Psoas muscle (tissue), 8 donors: ENCODE data around the gene FSD1L. TPM values are rescaled to one million over a fixed set of nuclear protein-coding genes. Genes with fewer than 3 reads are reported as not detected.

Experiments
- ATAC-seq, 4 donors: fragments of 200-7000 bp; cut with Tn5 transposase; one replicate each; pipeline ENCODE4 v1.9.1; 2020; ENCODE audit warnings: moderate library complexity in 3 of 4, mild to moderate bottlenecking in 2 of 4
- DNase-seq, 2 donors: peaks; one replicate each; pipeline ENCODE4 v3.0.0-alpha.2; 2020
- H3K27ac ChIP-seq: fragments of 200-600 bp; one replicate; pipeline ENCODE4 v1.8.0; 2022
- H3K27me3 ChIP-seq, 3 donors: fragments of 200-600 bp in 1 of 3; one replicate each; pipeline versions ENCODE4 v1.6.1 to v1.8.0; 2013 to 2022; ENCODE audit warnings: low read length in 2 of 3, mild to moderate bottlenecking in 2 of 3, moderate library complexity in 1 of 3; ENCODE audit not compliant: insufficient read depth in 3 of 3
- H3K36me3 ChIP-seq, 2 donors: fragments of 200-600 bp in 1 of 2; one replicate each; pipeline versions ENCODE4 v1.6.1 to v1.8.0; 2013 to 2022; ENCODE audit warnings: low read depth in 1 of 2, mild to moderate bottlenecking in 1 of 2, moderate library complexity in 1 of 2; ENCODE audit not compliant: insufficient read depth in 1 of 2
- H3K4me1 ChIP-seq: fragments of 200-600 bp; one replicate; pipeline ENCODE4 v1.8.0; 2022
- H3K4me3 ChIP-seq: fragments of 200-600 bp; one replicate; pipeline ENCODE4 v1.8.0; 2022; ENCODE audit warnings: mild to moderate bottlenecking
- H3K9me3 ChIP-seq: fragments of 200-600 bp; one replicate; pipeline ENCODE4 v1.8.0; 2022
- CTCF ChIP-seq: fragments of 200-600 bp; IDR thresholded peaks from one replicate; pipeline ENCODE4 v1.8.0; 2022; ENCODE audit warnings: antibody characterized with exemption
- WGBS, 3 donors: extraction: QIAGEN DNeasy Blood & Tissue Kit; methylation state at CpG; one replicate each; pipeline versions ENCODE4 v1.1.6 to v1.1.7; 2013; 5-methylcytosine and 5-hydroxymethylcytosine counted together
- intact Hi-C, 2 donors: fragments of 100-400 bp; cut with DNase I; formaldehyde crosslinking; loops; one replicate each; pipeline versions ENCODE4 v1.11.0 to v1.14.2; 2022
- polyA plus RNA-seq, 3 donors: library from polyadenylated mRNA; stranded (reverse); fragments of 200-250 nt; gene quantifications; one replicate each; pipeline ENCODE4 v1.2.3, GENCODE V29; 2013
- total RNA-seq, 4 donors: library from RNA; stranded (reverse); fragmentation: NEBNext Ultra II Directional in 2 of 4; extraction: Animal tissue kit (Norgen Biotek cat#: 25700) in 2 of 4; gene quantifications; one replicate each; pipeline versions ENCODE4 v1.2.1 to v1.2.4, GENCODE V29; 2021 to 2023
- donor health status: healthy with polysubstance abuse.
- donor health status: DM: no; HTN: no; CAD: no; lungs with moderate emphysema.
- donor health status: Bipolar disorder and iron deficiency.
- donor health status: healthy.
- donor health status: DM: yes; HTN: yes; CAD: no.
- donor health status: DM: no; HTN: no; CAD: no.
- donor health status: DM: no; HTN: no; CAD: no.
- donor health status: DM: yes; HTN: yes; CAD: no.

FSD1L gene
- total and polyA plus RNA-seq, 7 donors: 5.0 to 28.6 (median 17.0) TPM

- no peak overlapping the region for H3K4me3 ChIP-seq
- H3K27ac ChIP-seq: no peak overlapping the region
- ATAC-seq (no peak), DNase-seq (no peak)
- TF ChIP-seq CTCF: no peak
- WGBS, 3 donors: 95 to 100% (median 97%) methylated on average over 3 of the region's 3 CpGs
- peaks cover 0 to 26% of the 10 kb centered on the region in 2 donors for H3K36me3 ChIP-seq
- H3K9me3 ChIP-seq: no peaks in the 10 kb centered on the region
- no peaks in the 10 kb centered on the region for H3K4me1 ChIP-seq
- no peaks in the 10 kb centered on the region for H3K27me3 ChIP-seq
- intact Hi-C loops: no loop called here
Measured at GRCh38 chr9:105535920-105536668, 88.3 kb downstream of the FSD1L start.

- H3K36me3 ChIP-seq: peaks cover 0 to 20% of the 10 kb centered on the region in 2 donors
- H3K9me3 ChIP-seq: no peaks in the 10 kb centered on the region
- intact Hi-C loops: no loop called here
Measured at GRCh38 chr9:105539452-105539851, 91.6 kb downstream of the FSD1L start.

GRCh38 chr9:105541838-105542237, 94.0 kb downstream of the FSD1L start:
- Histone ChIP-seq H3K27ac (no peak overlapping the region), H3K27me3 (no peaks in the 10 kb centered on the region), H3K9me3 (no peaks in the 10 kb centered on the region), H3K4me3 (no peak overlapping the region), H3K4me1 (no peaks in the 10 kb centered on the region), H3K36me3 (peaks cover 0 to 13% of the 10 kb centered on the region in 2 donors)
- ATAC-seq (no peak), DNase-seq (no peak)
- WGBS, 3 donors: 96 to 100% (median 98%) methylated on average over 3 of the region's 3 CpGs
- no peak for TF ChIP-seq CTCF
- intact Hi-C loops: no loop called here

More at GRCh38 chr9:105539452-105539851, 91.6 kb downstream of the FSD1L start:
- Histone ChIP-seq H3K27ac (no peak overlapping the region), H3K4me3 (no peak overlapping the region), H3K4me1 (no peaks in the 10 kb centered on the region), H3K27me3 (no peaks in the 10 kb centered on the region)
- ATAC-seq (no peak), DNase-seq (no peak)
- 96 to 100% (median 97%) methylated on average over 1 of the region's 1 CpG for WGBS, 3 donors
- no peak for TF ChIP-seq CTCF

- ATAC-seq (no peak), DNase-seq (no peak)
- intact Hi-C loops: no loop called here
Measured at GRCh38 chr9:105554042-105554441, 106.2 kb downstream of the FSD1L start.

More at GRCh38 chr9:105554042-105554441, 106.2 kb downstream of the FSD1L start:
- no peak overlapping the region for H3K27ac ChIP-seq
- no peaks in the 10 kb centered on the region for H3K36me3 ChIP-seq
- no peaks in the 10 kb centered on the region for H3K27me3 ChIP-seq
- TF ChIP-seq CTCF: no peak
- no peaks in the 10 kb centered on the region for H3K9me3 ChIP-seq
- peaks cover 5% of the 10 kb centered on the region for H3K4me1 ChIP-seq
- 78 to 80% (median 80%) methylated on average over 10 of the region's 10 CpGs for WGBS, 3 donors
- H3K4me3 ChIP-seq: no peak overlapping the region
